ENCODE measurements around the gene SLAMF1. TPM values are rescaled to one million over a fixed set of nuclear protein-coding genes. Genes with fewer than 3 reads are reported as not detected.

SLAMF1 gene
- total and polyA plus RNA-seq, 12 donors = 0.17 to 3.8 (median 0.32) TPM; not detected in 4

DNA sequence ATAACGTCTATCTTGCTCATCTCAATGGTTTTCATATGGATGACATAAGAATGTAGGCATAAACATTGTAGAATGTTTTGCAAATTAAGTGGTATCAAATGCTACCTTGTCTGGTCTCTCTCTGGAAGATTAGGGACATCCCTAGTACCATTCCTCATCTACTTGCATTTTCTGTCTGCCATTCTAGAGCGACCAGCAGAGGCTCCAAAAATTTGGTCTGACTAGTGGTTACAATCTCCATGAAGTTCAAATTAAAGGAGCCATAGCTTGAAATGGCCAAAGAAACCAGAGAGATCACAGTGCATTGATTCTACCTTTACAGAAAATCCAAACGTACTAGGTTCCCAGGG is 68.7 kb downstream of the SLAMF1 start:
- Histone ChIP-seq H3K27ac (peak overlapping the region in 1 of 10 donors; percentile 93), H3K9me3 (peaks cover 0 to 6% (median 0%) of the 10 kb centered on the region in 11 donors), H3K27me3 (no peaks in the 10 kb centered on the region), H3K4me1 (peaks cover 0 to 41% (median 0%) of the 10 kb centered on the region in 9 donors), H3K36me3 (no peaks in the 10 kb centered on the region), H3K4me3 (peak overlapping the region in 6 of 10 donors; percentile 19 to 58 (median 25))
- DNase-seq (no peak), ATAC-seq (no peak)
- TF ChIP-seq, protein P1, sequence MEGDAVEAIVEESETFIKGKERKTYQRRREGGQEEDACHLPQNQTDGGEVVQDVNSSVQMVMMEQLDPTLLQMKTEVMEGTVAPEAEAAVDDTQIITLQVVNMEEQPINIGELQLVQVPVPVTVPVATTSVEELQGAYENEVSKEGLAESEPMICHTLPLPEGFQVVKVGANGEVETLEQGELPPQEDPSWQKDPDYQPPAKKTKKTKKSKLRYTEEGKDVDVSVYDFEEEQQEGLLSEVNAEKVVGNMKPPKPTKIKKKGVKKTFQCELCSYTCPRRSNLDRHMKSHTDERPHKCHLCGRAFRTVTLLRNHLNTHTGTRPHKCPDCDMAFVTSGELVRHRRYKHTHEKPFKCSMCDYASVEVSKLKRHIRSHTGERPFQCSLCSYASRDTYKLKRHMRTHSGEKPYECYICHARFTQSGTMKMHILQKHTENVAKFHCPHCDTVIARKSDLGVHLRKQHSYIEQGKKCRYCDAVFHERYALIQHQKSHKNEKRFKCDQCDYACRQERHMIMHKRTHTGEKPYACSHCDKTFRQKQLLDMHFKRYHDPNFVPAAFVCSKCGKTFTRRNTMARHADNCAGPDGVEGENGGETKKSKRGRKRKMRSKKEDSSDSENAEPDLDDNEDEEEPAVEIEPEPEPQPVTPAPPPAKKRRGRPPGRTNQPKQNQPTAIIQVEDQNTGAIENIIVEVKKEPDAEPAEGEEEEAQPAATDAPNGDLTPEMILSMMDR (IDR thresholded peaks at IDR 0.05) = no peak
- 72 to 73% methylated on average over 3 of the region's 3 CpGs for WGBS, 2 donors
- intact Hi-C loops (cut with DNase I) = no loop called here

DNA sequence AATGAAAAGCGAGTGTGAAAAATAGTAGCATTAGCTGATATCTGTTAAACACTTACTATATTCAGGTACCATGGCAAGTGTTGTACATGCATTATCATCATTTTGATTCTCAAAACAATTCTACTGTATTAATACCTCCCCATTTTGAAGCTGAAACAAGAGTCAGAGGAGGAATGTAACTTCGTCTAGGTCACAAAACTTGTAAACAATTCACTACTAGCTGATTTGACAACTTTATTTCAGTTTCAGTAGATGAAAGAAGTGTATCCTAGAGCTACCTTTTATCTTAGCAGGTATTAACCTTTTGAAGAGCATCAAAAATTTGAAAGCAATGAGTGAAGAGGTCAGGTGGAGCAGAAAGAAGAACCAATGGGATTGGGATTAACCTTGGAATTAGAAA is 69.2 kb downstream of the SLAMF1 start:
- intact Hi-C loops (cut with DNase I) = no loop called here
- ATAC-seq = no peak
- Histone ChIP-seq H3K36me3 (no peaks in the 10 kb centered on the region), H3K4me1 (peaks cover 0 to 46% (median 0%) of the 10 kb centered on the region in 9 donors), H3K9me3 (peaks cover 0 to 1% (median 0%) of the 10 kb centered on the region in 11 donors), H3K4me3 (peak overlapping the region in 5 of 10 donors; percentile 10 to 58 (median 20)), H3K27ac (peak overlapping the region in 1 of 10 donors; percentile 93), H3K27me3 (no peaks in the 10 kb centered on the region)
- no peak for DNase-seq
- WGBS, 2 donors = 68 to 80% methylated on average over 2 of the region's 2 CpGs
- TF ChIP-seq, protein P1 (IDR thresholded peaks at IDR 0.05) = no peak

DNA sequence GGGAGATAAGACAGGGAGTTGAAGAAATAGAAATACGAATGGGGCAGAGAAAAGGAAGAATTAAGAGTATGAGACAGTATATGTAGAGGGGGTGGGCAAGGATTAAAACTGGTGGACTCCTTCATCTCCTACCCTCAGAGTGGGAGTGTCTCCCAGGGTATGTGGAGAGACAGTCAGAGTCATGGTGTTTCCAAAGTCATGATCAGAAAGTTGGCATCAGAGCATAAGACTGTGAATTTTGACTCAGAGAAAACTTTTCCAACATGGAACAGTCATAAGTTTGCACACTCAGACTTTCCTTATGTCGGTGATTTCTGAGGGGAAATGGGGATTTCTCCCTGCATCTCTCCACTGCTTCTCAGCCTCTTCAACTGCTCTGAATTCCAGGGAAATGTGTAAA is 70.0 kb downstream of the SLAMF1 start:
- peak overlapping the region in 1 of 10 donors; percentile 93 for H3K27ac ChIP-seq
- DNase-seq = no peak
- WGBS, 2 donors = 42 to 43% methylated on average over 2 of the region's 2 CpGs

GRCh38 chr1:160576390-160576789 is 70.5 kb downstream of the SLAMF1 start:
- intact Hi-C loops (cut with DNase I) = no loop called here
- peak in 2 of 8 donors; percentile 45 to 46 for ATAC-seq
- Histone ChIP-seq H3K36me3 (no peaks in the 10 kb centered on the region), H3K4me3 (peak overlapping the region in 1 of 10 donors; percentile 58), H3K9me3 (no peaks in the 10 kb centered on the region), H3K4me1 (peaks cover 0 to 59% (median 0%) of the 10 kb centered on the region in 9 donors), H3K27ac (peak overlapping the region in 1 of 10 donors; percentile 93), H3K27me3 (no peaks in the 10 kb centered on the region)
- TF ChIP-seq, protein P1 (IDR thresholded peaks at IDR 0.05) = no peak
- no peak for DNase-seq
- 78 to 89% methylated on average over 3 of the region's 3 CpGs for WGBS, 2 donors

More for the DNA sequence above, 70.0 kb downstream of the SLAMF1 start:
- Histone ChIP-seq H3K4me1 (peaks cover 0 to 54% (median 0%) of the 10 kb centered on the region in 9 donors), H3K36me3 (no peaks in the 10 kb centered on the region), H3K4me3 (peak overlapping the region in 2 of 10 donors; percentile 5 to 58), H3K9me3 (no peaks in the 10 kb centered on the region), H3K27me3 (no peaks in the 10 kb centered on the region)
- intact Hi-C loops (cut with DNase I) = no loop called here
- TF ChIP-seq, protein P1 (IDR thresholded peaks at IDR 0.05) = no peak
- ATAC-seq = no peak

Measured in heart right ventricle (tissue), 16 donors.